GM23338 (cell line): Measurements from ENCODE around the gene ABCA13.

Experiments
- CREB1 ChIP-seq: fragments of 250-450 bp; sonication (Bioruptor Pico); IDR thresholded peaks from 2 replicates; pipeline ENCODE4 v1.5.0; 2020; ENCODE audit warnings: low read depth, mild to moderate bottlenecking, moderate library complexity
- CTCF ChIP-seq, 2 experiments: fragments of 200-600 bp in 1 of 2; sonication (generic) in 1 of 2; conservative IDR thresholded peaks; 2 replicates each; pipeline versions ENCODE4 v1.5.1 to v1.6.1; 2016 to 2017; ENCODE audit warnings: antibody characterized with exemption in 2 of 2, low read depth in 2 of 2, mild to moderate bottlenecking in 2 of 2, moderate library complexity in 1 of 2
- EZH2 ChIP-seq: fragments of 200-600 bp; sonication (generic); IDR thresholded peaks from one replicate; pipeline ENCODE4 v1.8.0; 2017; ENCODE audit warnings: antibody characterized with exemption, mild to moderate bottlenecking, low read depth; ENCODE audit not compliant: unreplicated experiment
- EZH2phosphoT487 ChIP-seq: fragments of 200-600 bp; sonication (generic); IDR thresholded peaks from one replicate; pipeline ENCODE4 v1.8.1; 2018; ENCODE audit warnings: antibody characterized with exemption; ENCODE audit not compliant: unreplicated experiment
- JUNB ChIP-seq: IDR thresholded peaks from one replicate; pipeline ENCODE4 v1.6.1; 2016; ENCODE audit warnings: antibody characterized with exemption; ENCODE audit not compliant: unreplicated experiment
- POLR2AphosphoS5 ChIP-seq: IDR thresholded peaks from 2 replicates; pipeline ENCODE4 v1.6.1; 2016; ENCODE audit warnings: antibody characterized with exemption, low read depth
- REST ChIP-seq: IDR thresholded peaks from one replicate; pipeline ENCODE4 v1.6.1; 2018; ENCODE audit warnings: antibody characterized with exemption; ENCODE audit not compliant: unreplicated experiment

- no peak for TF ChIP-seq CTCF (conservative IDR thresholded peaks at IDR 0.05; ENCODE audit: low read depth in 2 of 2)
- no peak for TF ChIP-seq EZH2
- no peak for TF ChIP-seq POLR2AphosphoS5
- no peak for TF ChIP-seq REST
- TF ChIP-seq CREB1 (CRISPR knock-in tag): no peak
- TF ChIP-seq EZH2phosphoT487: no peak
- no peak for TF ChIP-seq JUNB
Measured at GRCh38 chr7:48665353-48666135, 494.3 kb downstream of the ABCA13 start.
